ENCODE results near the gene ARGLU1. TPM values are rescaled to one million over a fixed set of nuclear protein-coding genes. Genes with fewer than 3 reads are reported as not detected.

ARGLU1 gene
- total and polyA plus RNA-seq, 3 donors from 2014 or later: 67.6 to 164 (median 148) TPM

DNA sequence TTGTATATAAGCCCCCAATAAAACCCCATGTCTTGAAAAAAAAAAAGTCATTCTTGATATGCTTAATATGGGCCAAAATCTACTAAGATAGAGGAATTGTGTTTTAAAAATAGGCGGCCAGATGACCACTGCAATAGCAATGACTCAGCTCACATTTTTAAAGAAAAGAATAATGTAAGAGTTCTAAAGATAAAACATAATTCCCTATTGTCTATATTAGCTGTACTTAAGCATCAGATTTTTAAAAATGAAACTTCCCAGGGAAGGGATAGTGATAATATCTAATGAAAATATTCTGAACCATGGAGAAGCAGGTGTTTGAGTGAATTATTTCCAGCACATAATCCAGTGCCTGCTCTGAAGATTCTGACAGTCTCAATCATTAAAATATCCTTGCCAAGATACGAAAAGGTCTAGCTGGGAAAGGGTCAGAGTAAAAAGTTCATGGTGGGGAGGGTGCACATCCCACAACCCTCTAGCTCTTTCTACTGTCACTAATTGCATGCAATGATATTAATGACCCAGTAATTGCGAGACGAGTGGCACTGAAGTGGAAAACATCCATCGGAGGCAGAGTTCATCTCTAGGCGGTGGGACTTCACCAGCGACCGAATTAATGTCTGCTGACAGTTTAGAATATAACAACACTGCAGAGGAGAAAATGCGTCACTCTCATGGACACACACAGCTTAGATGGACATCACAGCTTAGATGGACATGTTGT is 64.0 kb downstream of the ARGLU1 start:
- Histone ChIP-seq H3K9me3 (no peaks in the 10 kb centered on the region), H3K4me3 (no peak overlapping the region), H3K36me3 (ENCODE audit: low read depth, missing control alignments) (no peaks in the 10 kb centered on the region), H3K27ac (peak overlapping the region; percentile 10 to 25), H3K27me3 (no peaks in the 10 kb centered on the region), H3K4me1 (peaks cover 20% of the 10 kb centered on the region)
- intact Hi-C loops (cut with DNase I; ENCODE audit: low total_unique reads): no loop called here
- WGBS, 2 donors: 85 to 89% methylated on average over 9 of the region's 9 CpGs
- TF ChIP-seq, protein P1, sequence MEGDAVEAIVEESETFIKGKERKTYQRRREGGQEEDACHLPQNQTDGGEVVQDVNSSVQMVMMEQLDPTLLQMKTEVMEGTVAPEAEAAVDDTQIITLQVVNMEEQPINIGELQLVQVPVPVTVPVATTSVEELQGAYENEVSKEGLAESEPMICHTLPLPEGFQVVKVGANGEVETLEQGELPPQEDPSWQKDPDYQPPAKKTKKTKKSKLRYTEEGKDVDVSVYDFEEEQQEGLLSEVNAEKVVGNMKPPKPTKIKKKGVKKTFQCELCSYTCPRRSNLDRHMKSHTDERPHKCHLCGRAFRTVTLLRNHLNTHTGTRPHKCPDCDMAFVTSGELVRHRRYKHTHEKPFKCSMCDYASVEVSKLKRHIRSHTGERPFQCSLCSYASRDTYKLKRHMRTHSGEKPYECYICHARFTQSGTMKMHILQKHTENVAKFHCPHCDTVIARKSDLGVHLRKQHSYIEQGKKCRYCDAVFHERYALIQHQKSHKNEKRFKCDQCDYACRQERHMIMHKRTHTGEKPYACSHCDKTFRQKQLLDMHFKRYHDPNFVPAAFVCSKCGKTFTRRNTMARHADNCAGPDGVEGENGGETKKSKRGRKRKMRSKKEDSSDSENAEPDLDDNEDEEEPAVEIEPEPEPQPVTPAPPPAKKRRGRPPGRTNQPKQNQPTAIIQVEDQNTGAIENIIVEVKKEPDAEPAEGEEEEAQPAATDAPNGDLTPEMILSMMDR (IDR thresholded peaks at IDR 0.05): no peak
- TF ChIP-seq POLR2A (IDR thresholded peaks at IDR 0.05): no peak
- DNase-seq: no peak

DNA sequence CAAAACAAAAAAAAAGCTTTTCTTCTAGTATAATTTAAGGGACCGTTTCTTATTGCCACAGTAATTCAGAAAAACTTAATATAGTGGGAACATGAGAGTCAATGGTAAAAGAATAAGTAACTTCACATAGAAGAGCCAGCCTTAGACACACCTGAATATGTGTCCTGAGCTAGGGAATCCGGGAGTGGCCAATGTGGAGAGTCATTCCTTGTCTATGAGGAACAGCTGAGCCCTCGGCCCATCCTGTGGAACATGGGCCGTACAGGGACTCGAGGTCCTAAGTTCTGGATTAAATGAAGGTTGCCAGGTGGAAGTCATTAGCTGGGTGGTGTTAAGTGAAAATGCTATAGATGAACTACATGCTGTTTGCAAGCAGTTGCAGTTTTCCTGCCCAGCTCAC is 64.7 kb downstream of the ARGLU1 start:
- TF ChIP-seq, protein P1 (IDR thresholded peaks at IDR 0.05): no peak
- no peak for TF ChIP-seq POLR2A (IDR thresholded peaks at IDR 0.05)
- WGBS, 2 donors: 86 to 91% methylated on average over 5 of the region's 5 CpGs
- H3K4me1 ChIP-seq: peaks cover 20% of the 10 kb centered on the region
- no peak overlapping the region for H3K27ac ChIP-seq
- H3K27me3 ChIP-seq: no peaks in the 10 kb centered on the region
- DNase-seq: no peak
- intact Hi-C loops (cut with DNase I; ENCODE audit: low total_unique reads): no loop called here
- H3K36me3 ChIP-seq (ENCODE audit: low read depth, missing control alignments): no peaks in the 10 kb centered on the region
- H3K9me3 ChIP-seq: no peaks in the 10 kb centered on the region
- no peak overlapping the region for H3K4me3 ChIP-seq

DNA sequence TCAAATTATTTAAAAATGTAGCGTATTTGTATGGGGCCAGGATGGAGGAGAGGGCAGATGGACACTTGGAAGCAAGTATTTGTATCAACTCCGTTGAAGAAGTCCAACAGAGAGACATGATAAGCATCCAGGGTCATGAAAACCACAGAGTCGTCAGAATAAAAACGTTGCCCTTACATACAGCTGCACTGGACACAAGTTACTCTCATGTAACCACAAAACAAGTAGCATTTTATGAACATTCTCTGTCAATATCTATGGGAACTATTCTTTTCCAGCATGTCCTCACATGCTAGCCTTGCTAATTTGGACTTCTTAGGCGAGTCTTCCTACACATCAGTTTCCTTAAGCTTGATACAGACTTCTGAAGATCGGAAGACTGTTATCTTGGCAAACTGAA is 67.5 kb downstream of the ARGLU1 start:
- TF ChIP-seq, protein P1 (IDR thresholded peaks at IDR 0.05): no peak
- TF ChIP-seq POLR2A (IDR thresholded peaks at IDR 0.05): no peak
- DNase-seq: no peak
- H3K36me3 ChIP-seq (ENCODE audit: low read depth, missing control alignments): no peaks in the 10 kb centered on the region
- peak overlapping the region; percentile 2 to 4 for H3K27ac ChIP-seq
- no peaks in the 10 kb centered on the region for H3K27me3 ChIP-seq
- H3K4me1 ChIP-seq: peaks cover 23% of the 10 kb centered on the region
- intact Hi-C loops (cut with DNase I; ENCODE audit: low total_unique reads): no loop called here
- no peak overlapping the region for H3K4me3 ChIP-seq
- WGBS, 2 donors: 59 to 67% methylated on average over 6 of the region's 6 CpGs
- H3K9me3 ChIP-seq: no peaks in the 10 kb centered on the region

DNA sequence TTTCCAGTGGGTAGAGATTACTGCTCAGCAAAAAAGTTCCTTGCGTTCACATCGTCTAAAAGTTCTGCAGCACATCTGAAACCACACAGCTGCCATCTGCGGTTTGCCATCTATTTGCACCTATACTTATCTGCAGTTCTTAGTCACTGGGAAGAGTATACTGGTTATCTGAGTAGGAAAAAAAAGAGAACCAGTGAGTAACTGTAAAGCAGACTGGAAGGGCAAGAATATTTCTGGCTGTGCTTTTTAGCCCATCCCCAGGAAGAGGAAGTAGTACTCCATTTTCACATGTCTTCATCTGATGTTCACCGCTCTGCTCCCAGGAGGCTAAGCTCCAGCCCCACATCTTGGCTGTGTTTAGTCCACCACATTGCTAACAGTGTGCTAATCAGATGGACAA is 68.0 kb downstream of the ARGLU1 start:
- H3K9me3 ChIP-seq: no peaks in the 10 kb centered on the region
- peaks cover 23% of the 10 kb centered on the region for H3K4me1 ChIP-seq
- peak overlapping the region; percentile 2 to 17 for H3K27ac ChIP-seq
- no peaks in the 10 kb centered on the region for H3K36me3 ChIP-seq (ENCODE audit: low read depth, missing control alignments)
- TF ChIP-seq, protein P1 (IDR thresholded peaks at IDR 0.05): no peak
- TF ChIP-seq POLR2A (IDR thresholded peaks at IDR 0.05): no peak
- H3K4me3 ChIP-seq: no peak overlapping the region
- intact Hi-C loops (cut with DNase I; ENCODE audit: low total_unique reads): no loop called here
- no peaks in the 10 kb centered on the region for H3K27me3 ChIP-seq
- 58 to 67% methylated on average over 4 of the region's 4 CpGs for WGBS, 2 donors
- DNase-seq: no peak

DNA sequence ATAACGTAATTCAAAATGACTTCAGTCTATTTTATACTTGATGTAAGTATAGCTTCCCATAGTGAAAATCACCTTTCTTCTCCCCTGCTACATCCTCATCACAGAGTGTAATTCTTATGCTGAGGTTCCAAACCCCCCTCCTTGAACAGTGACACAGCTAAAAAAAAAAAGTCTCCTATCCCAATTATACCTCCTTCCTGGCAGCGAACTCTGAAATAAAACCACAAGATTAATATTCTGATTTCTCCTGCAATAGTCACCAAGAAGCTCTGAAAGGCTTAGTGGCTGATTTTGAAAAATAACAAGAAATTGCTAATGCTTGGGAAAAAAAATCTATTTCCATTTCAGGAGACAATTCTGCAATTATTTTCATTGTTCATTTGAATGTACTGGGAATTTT is 68.8 kb downstream of the ARGLU1 start:
- TF ChIP-seq, protein P1 (IDR thresholded peaks at IDR 0.05): no peak
- no peak for TF ChIP-seq POLR2A (IDR thresholded peaks at IDR 0.05)
- H3K4me1 ChIP-seq: peaks cover 28% of the 10 kb centered on the region
- peak overlapping the region; percentile 17 to 29 for H3K27ac ChIP-seq
- H3K4me3 ChIP-seq: no peak overlapping the region
- intact Hi-C loops (cut with DNase I; ENCODE audit: low total_unique reads): no loop called here
- no peaks in the 10 kb centered on the region for H3K27me3 ChIP-seq
- no peak for DNase-seq
- H3K9me3 ChIP-seq: no peaks in the 10 kb centered on the region
- no peaks in the 10 kb centered on the region for H3K36me3 ChIP-seq (ENCODE audit: low read depth, missing control alignments)
- WGBS, 2 donors: 74 to 81% methylated on average over 2 of the region's 2 CpGs
